SK-N-SH treated with all-trans-retinoic acid at 6 μM for 48 hours (cell line): ENCODE measurements around the gene LRP11.
"Not testable (repeated sequence)": the region's sequence is repeated elsewhere in the genome, so short reads cannot be mapped to it uniquely, and the experiment has no call there.

Experiments
- ARNTL ChIP-seq: fragments of 450-650 bp; formaldehyde crosslinking; IDR thresholded peaks from 2 replicates; pipeline ENCODE4 v1.5.0; 2020; ENCODE audit warnings: low read depth, mild to moderate bottlenecking, moderate library complexity, borderline replicate concordance
- CREB5 ChIP-seq: fragments of 250-450 bp; sonication (Bioruptor Pico); IDR thresholded peaks from 2 replicates; pipeline ENCODE4 v1.5.1; 2020; ENCODE audit warnings: low read depth, mild to moderate bottlenecking, moderate library complexity
- GLIS3 ChIP-seq: fragments of 250-450 bp; sonication (Bioruptor Pico); IDR thresholded peaks from 2 replicates; pipeline ENCODE4 v1.5.0; 2020; ENCODE audit warnings: mild to moderate bottlenecking, moderate library complexity
- PATZ1 ChIP-seq: fragments of 250-450 bp; sonication (Bioruptor Pico); IDR thresholded peaks from 2 replicates; pipeline ENCODE4 v1.8.0; 2020; ENCODE audit warnings: mild to moderate bottlenecking, moderate library complexity, borderline replicate concordance
- RARB ChIP-seq: fragments of 250-450 bp; sonication (Bioruptor Pico); IDR thresholded peaks from 2 replicates; pipeline ENCODE4 v1.8.0; 2021; ENCODE audit warnings: mild to moderate bottlenecking, moderate library complexity
- TSHZ2 ChIP-seq: fragments of 250-450 bp; sonication (Bioruptor Pico); IDR thresholded peaks from 2 replicates; pipeline ENCODE4 v1.5.0; 2020; ENCODE audit warnings: mild to moderate bottlenecking, moderate library complexity
- ZFP3 ChIP-seq: fragments of 250-450 bp; sonication (Bioruptor Pico); IDR thresholded peaks from 2 replicates; pipeline ENCODE4 v1.5.0; 2020; ENCODE audit warnings: mild to moderate bottlenecking, moderate library complexity
- ZNF8 ChIP-seq: fragments of 450-650 bp; formaldehyde crosslinking; IDR thresholded peaks from 2 replicates; pipeline ENCODE4 v1.5.0; 2020; ENCODE audit warnings: mild to moderate bottlenecking, moderate library complexity

- not testable (repeated sequence) for TF ChIP-seq PATZ1 (CRISPR knock-in tag); RARB (CRISPR knock-in tag); ZNF8 (CRISPR knock-in tag); CREB5 (CRISPR knock-in tag); ZFP3 (CRISPR knock-in tag); GLIS3; TSHZ2 (CRISPR knock-in tag); ARNTL (CRISPR knock-in tag)
Measured at GRCh38 chr6:149912680-149913079, 48.5 kb upstream of the LRP11 start.
